ENCODE measurements around the gene CLOCK. TPM values are rescaled to one million over a fixed set of nuclear protein-coding genes. Genes with fewer than 3 reads are reported as not detected.

CLOCK gene
- total RNA-seq, 2 experiments from 2014 or later = 15.7 to 20.0 TPM

DNA sequence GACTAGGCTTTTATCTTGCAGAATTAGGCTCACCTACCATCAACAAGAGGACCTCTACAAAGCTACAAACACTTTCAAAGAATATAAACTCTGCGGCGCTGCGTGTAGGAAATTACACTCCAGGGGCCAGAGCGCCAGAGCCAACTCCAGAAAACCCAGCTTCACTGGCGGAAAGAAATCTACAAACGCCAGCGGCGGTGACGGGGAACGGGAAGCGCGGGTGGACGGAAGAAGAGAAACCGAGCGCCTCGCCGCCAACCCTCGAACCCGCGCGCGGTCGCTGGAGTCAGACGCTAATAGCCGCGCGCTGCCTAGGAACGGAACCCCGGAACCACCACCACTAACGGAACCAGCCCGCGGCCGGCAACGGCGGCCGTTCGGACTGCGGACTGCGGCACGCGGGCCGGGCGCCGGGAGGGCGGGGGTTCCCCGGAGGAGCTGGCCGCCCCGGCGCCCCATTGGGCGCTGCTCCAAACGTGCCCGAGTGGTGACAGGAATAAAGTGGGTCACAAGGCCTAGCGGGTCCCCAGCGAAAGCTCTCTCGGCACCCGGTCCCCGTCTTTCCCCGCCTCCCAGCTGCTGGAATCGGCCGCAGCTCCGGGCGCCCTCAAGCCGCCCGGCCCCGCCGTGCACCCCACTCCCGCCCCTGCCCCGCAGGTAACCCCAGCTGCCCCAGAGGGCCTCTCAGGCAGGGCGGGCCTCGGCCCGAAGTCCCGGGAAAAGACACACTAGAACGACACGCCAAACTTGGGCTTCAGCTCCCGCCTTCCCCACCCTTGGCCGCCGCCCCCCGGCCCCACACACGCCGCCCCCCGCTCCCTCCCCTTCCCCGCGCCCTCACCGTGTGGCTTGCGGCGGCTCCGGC lies 836 bp downstream of the CLOCK start:
- POLR2A ChIA-PET = interaction anchor here (0.7 to 2.6 kb wide), 4 partner anchors 104 to 890 kb away, joined by 3 to 10 read pairs (median 6); partner anchors contain the start of genes PAICS, PPAT, SRD5A3 and TMEM165
- CTCF ChIA-PET = interaction anchor here (0.8 to 1.8 kb wide), 4 partner anchors 147 to 403 kb away, joined by 3 to 5 read pairs (median 3); partner anchors contain the start of genes CEP135 and TMEM165

DNA sequence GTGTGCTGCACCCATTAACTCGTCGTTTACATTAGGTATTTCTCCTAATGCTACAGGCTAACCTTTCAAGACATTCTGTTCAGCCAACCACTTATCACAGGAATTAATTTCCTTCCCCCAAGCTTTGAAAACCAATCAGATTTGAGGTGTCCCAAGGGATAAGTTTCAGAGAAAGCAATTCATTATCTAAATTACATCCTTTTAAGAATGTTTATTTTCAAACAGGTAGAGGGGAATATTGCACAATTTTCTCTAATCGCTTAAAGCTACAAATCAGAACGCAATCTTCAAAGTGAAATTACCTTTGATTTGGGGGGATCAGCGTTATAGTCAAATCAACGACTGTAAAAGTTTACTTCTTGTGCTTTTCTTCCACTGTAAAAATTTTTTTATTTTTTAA lies 1.6 kb downstream of the CLOCK start:
- POLR2A ChIA-PET = interaction anchor here (0.7 to 2.6 kb wide), 4 partner anchors 103 to 890 kb away, joined by 3 to 10 read pairs (median 6); partner anchors contain the start of genes PAICS, PPAT, SRD5A3 and TMEM165
- CTCF ChIA-PET = interaction anchor here (0.8 to 1.6 kb wide), 3 partner anchors 10 to 404 kb away, joined by 3 read pairs; partner anchors contain the start of gene CEP135

DNA sequence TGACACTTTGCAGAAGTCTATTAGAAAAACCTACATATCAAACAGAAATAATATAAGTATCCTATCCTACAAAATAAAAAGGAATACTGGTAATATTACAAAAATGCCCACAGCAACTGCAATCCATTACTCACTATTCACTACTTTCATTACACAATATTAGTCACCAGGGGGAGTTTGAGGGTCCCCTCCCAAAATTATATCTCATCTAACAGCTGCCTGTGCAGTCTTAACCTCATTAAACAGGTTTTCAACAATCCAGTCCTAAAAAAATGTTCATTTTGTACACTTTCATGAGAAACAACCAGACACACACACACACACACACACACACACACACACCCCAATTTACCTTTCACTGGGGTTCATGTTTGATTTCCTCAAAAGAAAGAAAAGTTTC lies 2.9 kb downstream of the CLOCK start:
- ChIA-PET POLR2A (no interaction called here), CTCF (interaction anchor here (1.6 kb wide), 1 partner anchor 405 kb away, joined by 3 read pairs; the partner anchor contains the start of gene CEP135)

DNA sequence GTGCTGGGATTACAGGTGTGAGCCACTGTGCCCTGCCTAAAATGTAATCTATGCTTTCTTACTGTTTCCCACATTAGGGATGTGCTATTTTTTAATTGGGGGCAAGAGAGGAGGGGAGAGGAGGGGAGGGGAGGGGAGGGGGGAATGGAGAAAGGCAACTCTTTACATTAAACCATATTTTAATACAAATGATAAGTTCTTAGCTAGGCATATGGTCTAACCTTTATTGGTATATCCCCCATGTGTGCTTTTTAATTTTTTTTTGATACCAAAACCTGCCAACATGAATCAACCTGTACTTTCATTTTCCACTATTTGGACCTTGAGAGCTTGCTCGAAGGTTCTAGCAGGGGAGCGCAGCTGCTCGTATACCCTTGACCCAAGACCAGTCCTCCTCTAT lies 6.4 kb downstream of the CLOCK start:
- ChIA-PET CTCF (no interaction called here), POLR2A (no interaction called here)

DNA sequence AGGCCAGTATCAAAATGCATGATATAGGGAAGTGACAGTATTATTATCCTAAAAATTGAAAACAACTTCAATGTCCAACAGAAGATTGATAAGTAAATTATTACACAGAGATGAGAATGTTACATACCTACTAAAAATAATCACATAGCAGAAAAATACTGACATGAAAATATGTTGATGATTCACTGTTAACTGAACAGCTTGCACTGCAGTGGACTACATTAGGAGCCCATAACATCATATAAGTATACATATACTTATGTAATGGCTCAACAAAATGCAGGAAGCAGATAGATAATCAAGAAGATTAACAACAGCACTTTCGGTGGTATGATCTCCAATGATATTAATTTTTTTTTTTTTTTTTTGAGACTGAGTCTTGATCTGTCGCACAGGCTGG lies 7.1 kb downstream of the CLOCK start:
- POLR2A ChIA-PET = interaction anchor here (0.7 kb wide), 1 partner anchor 91 kb away, joined by 4 read pairs; no protein-coding TSS in a partner anchor
- CTCF ChIA-PET = no interaction called here

DNA sequence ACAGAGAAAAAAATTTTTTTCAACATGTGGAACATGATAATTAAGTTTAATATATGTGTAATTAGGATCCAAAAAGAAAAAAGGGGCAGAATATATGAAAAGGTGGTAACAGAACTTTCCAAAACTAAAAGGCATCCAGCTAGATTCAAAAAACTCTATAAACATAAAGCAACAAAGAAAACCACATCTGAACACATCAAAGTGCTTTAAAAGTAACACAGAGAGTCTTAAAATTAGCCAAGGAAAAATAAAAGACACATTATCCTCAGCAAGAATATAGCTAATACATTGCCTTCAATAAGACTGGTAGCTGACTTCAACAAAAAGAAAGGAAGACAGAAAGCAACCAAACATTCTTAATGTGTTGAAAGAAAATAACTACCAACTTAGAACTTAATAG lies 8.2 kb downstream of the CLOCK start:
- POLR2A ChIA-PET = interaction anchor here (0.7 kb wide), 1 partner anchor 72 kb away, joined by 3 read pairs; no protein-coding TSS in a partner anchor

DNA sequence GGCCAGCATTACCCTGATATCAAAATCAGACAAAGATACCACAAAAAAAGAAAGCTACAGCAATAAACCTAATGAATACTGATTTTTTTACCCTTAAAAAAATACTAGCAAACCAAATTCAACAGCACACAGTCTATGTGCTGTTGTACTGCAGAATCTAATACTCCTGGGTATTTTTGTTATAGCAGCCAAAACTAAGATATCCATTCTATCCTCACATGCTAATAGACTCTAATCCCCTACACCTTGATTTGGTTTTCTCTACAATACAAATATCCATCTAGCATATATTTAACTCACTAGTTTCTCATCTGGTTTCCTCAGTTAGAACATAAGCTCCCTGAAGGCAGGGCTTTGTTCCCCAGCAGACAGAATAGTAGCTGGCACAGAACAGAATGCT lies 12.4 kb downstream of the CLOCK start:
- POLR2A ChIA-PET = no interaction called here

More for the DNA sequence above, 8.2 kb downstream of the CLOCK start:
- CTCF ChIA-PET = no interaction called here

DNA sequence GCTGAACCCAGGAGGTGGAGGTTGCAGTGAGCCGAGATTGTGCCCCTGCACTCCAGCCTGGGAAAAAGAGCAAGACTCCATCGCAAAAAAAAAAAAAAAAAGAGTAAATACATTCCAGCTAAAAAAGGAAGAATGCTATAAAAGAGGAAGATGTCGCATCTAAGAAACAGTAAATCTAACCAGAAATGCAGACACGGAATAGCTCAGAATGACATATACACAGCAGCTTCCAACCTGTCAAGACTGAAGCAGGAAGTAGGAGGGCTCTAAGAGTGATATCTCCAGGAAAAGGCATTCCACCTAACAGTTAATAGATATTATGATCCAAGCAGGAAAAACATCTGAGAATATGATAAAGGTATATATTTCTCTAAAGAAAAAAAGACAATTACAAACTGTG lies 16.0 kb downstream of the CLOCK start:
- ChIA-PET POLR2A (no interaction called here), CTCF (no interaction called here)

More for the DNA sequence above, 12.4 kb downstream of the CLOCK start:
- CTCF ChIA-PET = no interaction called here

DNA sequence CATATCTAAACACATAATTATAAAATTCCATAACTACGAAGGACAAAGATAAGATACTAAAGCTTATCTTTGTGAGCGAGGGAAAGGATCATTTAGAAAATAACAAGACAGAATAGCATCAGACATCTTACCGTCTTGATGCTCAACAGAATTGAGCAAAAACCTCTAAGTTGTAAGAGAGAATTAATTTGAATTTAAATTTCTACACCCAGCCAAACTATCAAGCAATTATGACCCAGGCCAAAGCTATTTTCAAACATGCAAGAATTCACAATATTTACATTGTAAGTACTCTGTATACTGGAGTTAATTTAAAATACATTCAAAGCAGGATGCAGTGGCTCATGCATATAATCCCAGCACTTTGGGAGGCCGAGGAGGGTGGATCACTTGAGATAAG lies 16.5 kb downstream of the CLOCK start:
- POLR2A ChIA-PET = no interaction called here
- CTCF ChIA-PET = interaction anchor here (0.6 kb wide), 1 partner anchor 93 kb away, joined by 5 read pairs; no protein-coding TSS in a partner anchor

DNA sequence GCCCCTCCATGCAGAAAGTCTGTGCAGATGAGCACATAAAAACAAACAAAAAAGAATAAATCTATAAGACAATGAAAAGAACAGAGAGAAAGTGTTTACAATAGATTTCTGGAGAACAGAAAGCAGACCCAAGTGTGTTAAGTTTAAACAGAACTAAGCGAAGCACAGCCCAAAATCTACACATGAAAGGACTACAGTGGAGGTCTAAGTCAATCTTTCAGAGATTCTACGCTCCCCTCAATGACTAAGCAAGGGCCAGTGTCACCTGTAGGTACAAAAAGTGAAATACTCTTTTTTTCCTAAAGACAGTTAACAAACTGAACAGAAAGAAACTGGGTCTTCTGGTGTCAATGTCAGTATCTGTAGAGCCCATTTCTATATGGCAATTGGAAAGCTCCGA lies 18.2 kb downstream of the CLOCK start:
- ChIA-PET CTCF (no interaction called here), POLR2A (no interaction called here)

DNA sequence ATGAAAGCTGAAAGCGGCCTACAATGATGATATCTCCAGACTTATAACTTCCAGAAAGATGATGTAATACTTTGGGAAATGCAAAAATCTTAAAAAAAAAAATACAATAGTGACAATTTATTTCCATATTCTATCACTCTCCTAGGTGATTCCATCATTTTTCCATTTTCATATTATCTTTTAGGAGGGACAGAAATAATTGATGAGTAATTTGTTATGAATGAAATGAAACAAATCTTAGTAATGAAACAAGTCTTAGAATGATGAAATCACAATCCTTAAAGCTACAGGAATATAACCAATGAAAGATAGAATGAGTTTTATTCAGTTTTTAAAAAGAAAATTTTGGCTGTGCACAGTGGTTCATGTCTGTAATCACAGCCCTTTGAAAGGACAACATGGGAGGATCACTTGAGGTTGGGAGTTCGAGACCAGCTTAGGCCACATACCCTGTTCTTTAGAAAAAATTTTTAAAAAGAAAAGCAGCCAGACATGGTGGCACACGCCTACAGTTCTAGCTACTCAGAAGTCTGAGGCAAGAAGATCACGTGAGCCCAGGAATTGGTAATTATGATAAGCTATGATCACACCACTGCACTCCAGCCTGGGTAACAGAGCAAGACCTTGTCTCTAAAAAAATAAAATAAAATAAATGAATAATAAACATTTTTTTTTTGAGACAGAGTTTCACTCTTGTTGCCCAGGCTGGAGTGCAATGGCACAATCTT lies 21.7 kb downstream of the CLOCK start:
- ChIA-PET CTCF (no interaction called here), POLR2A (no interaction called here)

DNA sequence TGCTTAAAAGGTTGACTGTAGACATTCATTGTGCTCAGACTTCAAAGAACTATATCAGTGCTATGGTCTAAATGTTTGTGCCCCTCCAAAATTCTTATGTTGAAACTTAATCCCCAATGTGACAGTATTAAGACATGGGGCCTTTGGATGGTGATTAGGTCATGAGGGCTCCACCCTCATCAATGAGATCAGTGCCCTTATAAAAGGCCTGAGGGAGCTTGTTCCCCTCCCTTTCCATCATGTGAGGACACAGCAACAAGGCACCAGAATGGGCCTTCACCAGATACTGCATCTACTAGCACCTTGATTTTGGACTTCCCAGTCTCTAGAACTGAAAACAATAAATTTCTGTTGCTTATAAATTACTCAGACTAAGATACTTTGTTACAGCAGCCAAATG lies 28.3 kb downstream of the CLOCK start:
- CTCF ChIA-PET = interaction anchor here (0.6 kb wide), 1 partner anchor 159 kb away, joined by 3 read pairs; no protein-coding TSS in a partner anchor
- POLR2A ChIA-PET = no interaction called here

DNA sequence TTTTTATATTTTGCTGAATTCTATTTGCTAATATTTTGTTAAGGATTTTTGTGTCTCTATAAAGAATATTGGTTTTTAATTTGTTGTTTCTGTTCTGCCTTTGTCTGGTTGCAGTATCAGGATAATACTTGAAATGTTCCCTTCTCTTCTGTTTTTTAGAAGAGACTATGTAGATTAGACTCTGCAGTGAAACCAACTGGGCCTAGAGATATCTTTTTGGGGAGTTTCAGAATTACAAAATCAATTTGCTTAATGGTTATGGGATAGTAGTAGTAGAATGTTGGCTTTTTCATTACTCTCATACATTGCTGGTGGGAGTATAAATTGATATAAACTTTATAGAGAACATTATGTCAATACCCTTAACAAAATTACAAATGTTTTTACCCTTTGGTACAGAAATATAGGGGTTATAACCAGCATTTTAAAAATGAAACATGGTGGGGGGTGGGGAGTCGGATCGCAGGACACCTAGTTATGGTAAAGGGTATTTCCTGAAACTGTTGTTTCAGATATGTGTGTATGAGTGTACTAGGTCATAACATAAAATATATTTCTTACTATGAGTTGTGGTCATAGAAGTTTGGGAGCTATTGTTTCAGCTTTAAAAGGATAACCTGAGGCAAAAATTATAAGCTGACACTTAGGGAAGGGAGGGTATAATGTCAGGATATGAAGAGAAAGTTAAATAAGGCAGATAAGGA lies 29.0 kb downstream of the CLOCK start:
- CTCF ChIA-PET = interaction anchor here (0.6 kb wide), 1 partner anchor 158 kb away, joined by 3 read pairs; no protein-coding TSS in a partner anchor
- POLR2A ChIA-PET = no interaction called here

DNA sequence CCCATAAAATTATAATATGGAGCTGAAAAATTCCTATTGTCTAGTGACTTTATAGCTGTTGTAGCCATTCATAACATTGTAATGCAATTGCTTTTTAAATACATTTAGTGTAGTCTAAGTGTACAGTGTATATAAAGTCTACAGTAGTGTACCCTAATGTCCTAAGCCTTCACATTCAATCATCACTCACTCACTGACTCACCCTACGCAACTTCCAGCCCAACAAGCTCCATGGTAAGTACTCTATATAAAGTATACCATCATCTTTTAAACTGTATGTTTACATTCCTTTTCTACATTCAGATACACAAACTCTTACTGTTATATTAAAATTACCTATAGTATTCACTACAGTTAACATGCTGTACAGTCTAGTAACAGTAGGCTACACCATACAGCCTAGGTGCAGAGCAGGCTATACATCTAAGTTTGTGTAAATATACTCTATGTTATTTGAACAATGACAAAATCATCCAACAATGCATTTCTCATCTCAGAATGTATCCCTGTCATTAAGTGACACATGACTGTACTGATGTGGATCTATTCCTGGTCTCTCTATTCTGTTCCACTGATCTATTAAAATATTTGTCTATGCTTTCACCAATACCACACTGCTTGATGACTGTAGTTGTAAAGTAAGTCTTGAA lies 33.7 kb downstream of the CLOCK start:
- CTCF ChIA-PET = no interaction called here

DNA sequence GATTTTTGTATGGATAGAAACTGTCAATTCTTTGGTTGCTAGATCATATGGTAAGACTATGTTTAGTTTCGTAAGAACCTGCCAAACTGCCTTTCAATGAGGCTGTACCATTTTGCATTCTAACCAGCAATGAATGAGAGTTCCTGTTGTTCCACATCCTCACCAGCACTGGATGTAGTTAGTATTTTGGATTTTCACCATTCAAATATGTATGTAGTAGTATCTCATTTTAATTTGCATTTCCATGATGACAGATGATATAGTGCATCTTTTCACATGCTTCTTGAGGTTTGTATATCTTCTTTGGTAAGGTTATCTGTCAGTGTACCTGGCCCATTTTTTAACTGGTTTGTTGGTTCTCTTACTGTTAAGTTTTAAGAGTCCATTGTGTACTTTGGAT lies 34.6 kb downstream of the CLOCK start:
- CTCF ChIA-PET = no interaction called here

More for the DNA sequence above, 33.7 kb downstream of the CLOCK start:
- POLR2A ChIA-PET = no interaction called here

DNA sequence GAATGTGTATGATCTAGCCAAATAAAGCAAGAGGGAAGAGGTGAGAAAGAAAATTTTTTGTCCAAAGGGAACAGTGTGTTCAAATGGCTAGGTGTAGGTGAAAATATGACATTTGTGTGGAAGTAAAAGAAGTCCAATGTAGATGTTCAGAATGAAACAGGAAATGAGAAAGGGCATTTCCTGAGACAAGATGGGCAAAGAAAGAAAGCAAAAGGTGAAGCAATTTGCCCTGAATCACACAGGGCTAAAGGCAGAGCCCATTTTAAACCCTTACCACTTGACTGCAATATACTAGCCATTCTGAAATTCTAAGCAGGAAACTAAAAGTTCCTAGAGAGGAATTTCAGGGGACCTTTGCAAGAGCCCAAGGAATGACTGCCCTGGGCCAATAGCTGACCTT lies 36.0 kb downstream of the CLOCK start:
- POLR2A ChIA-PET = no interaction called here
- CTCF ChIA-PET = no interaction called here

More for the DNA sequence above, 34.6 kb downstream of the CLOCK start:
- POLR2A ChIA-PET = no interaction called here

DNA sequence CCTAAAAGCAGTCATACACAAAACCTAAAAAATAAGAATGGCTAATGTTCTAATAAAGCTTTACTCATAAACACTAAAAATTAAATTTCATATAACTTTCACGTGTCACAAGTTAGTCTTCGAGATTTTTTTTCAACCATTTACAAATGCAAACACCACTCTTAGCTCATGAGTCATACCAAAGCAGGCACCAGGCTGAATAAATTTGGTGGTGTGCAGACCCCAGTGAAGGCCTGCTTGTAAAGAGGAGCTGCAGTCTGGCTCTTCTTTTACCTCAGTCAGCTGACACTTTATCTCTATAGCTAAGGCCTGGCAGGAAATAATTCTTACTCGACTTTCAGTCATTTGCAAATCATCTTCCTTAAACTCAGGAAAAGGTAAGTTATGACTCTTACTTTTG lies 37.4 kb downstream of the CLOCK start:
- POLR2A ChIA-PET = interaction anchor here (0.5 kb wide), 1 partner anchor 10 kb away, joined by 3 read pairs; no protein-coding TSS in a partner anchor
- CTCF ChIA-PET = no interaction called here

DNA sequence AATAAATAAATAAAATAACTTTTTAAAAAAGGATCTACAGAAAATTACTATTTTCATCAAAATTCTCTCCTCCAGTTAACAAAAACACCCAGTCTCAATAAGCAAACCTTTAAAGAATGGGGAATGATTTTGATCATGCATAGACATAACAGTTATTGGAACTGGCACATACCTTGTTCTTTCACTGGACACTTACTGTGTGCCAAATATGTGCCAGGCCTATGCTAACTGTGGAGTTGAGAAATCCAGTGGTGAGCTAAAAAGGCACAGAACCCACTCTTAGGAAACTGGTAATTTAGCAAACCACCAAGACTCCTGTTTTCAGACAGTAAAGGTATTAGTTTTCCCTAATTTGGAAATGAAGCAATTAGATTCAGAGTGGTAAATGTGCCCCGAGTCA lies 39.1 kb downstream of the CLOCK start:
- POLR2A ChIA-PET = no interaction called here
- CTCF ChIA-PET = no interaction called here

DNA sequence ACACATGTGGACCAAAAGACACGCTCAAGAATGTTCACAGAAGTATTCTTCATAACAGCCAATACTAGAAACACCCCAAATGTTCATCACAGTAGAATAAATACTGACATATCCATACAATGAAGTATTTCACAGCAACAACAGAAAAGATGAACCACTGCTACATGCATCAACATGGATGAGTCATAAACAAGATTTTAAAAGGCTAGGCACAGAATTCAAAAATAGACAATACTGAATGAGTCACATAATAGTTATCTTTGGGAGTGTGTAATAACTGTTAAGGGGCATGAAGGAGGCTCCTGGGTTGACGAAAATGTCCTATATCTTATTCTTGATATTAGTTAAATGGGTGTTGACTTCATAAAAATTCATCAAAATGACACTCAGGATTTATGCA lies 43.5 kb downstream of the CLOCK start:
- ChIA-PET POLR2A (no interaction called here), CTCF (no interaction called here)

Data from activated CD8-positive, alpha-beta memory T cell treated with anti-CD3 and anti-CD28 coated beads for 36 hours (primary cell).